Measurements from ENCODE around the gene FERMT1.
"Not testable (repeated sequence)": the region's sequence is repeated elsewhere in the genome, so short reads cannot be mapped to it uniquely, and the experiment has no call there.

Gene FERMT1

GRCh38 chr20:6066582-6066981 is 56.2 kb downstream of the FERMT1 start:
- DNase-seq = no peak

DNA sequence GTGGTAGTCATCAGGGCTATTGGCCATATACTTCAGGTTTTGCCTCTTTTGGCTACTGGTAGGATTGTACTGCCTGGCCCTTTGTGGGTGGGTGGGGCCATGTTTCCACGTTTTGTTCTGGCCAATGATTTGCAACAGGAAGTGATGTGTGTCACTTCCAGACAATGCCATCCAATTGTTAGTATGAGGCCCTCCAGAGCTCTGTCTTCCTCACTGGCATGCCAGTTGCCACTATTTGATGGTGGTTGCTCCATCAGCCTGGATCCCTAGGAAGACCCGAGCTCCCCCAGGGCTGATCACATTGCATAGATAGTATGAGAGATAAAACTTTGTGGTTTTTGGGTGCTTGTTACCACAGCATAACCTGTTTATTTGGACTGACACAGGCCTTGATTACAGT is 61.3 kb downstream of the FERMT1 start:
- no peak for DNase-seq

GRCh38 chr20:6060213-6060612 is 62.6 kb downstream of the FERMT1 start:
- no peak for DNase-seq

- DNase-seq = no peak
These were observed 64.0 kb downstream of the FERMT1 start for GRCh38 chr20:6058684-6059295.

DNA sequence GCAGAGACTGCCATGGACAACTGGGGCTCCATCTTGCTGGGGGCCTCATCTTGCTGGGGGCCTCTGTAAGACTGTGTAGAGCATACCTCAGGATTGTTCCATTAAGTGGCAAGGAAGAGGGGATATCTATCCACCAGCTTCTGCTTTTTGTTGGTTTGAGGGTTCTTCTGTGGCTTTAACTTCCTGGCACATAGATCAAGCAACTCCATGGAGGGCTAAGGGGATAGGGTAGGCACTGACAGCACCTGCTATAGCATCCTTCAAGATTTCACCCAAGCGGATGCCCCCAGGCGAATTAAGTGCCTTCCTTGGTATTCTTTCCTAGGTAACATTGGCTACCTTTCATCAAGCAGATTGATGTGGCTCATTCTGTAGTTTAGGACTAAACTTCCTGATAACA is 65.1 kb downstream of the FERMT1 start:
- no peak for DNase-seq

DNA sequence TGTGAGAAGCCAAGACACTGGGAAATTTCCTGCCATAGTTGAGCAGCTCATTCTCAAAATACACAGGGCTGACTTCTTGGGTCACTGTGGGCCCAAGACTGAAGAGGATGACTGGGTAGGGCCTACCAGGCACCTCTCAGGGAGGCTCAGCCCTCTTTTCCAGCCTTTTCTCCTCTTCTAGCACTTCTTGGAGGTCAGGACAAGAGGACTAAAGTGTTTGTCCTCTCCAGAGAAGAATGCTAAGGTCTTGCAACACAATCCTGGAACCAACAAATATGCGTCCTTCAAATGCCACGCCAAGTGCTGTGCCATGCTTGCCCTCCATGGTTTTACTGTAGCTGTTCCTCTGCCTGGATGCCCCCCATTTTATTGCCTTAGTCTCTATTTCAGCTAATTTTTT is 65.7 kb downstream of the FERMT1 start:
- DNase-seq = no peak

DNA sequence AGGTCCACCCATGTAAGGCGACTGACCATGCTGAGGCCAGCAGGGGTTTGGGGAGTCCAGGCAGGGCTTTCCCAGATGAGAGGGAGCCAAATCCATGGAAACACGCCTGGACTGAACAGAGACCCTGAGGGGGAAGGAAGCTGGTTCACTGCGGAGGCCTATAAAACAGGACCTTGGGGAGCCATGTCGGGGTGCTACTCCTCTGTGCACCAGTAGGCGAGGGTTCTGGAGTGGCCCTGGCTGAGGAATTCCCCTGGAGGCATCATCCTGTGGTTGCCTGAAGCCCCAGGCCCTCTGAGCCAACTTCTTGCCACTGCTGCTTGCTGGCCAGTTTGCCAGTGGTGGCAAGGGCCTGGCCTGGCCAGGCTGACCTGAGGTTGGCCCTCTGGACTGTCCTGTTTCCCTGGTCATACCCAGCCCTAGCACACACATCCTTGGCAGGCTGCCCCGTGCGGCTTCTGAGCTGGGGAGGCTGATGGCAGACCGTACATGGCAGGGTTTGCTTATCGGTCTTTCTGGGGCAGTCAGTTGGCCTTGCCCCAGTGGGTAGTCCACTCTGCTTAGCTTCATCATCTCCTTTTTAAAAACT is 66.8 kb downstream of the FERMT1 start:
- no peak for DNase-seq

DNA sequence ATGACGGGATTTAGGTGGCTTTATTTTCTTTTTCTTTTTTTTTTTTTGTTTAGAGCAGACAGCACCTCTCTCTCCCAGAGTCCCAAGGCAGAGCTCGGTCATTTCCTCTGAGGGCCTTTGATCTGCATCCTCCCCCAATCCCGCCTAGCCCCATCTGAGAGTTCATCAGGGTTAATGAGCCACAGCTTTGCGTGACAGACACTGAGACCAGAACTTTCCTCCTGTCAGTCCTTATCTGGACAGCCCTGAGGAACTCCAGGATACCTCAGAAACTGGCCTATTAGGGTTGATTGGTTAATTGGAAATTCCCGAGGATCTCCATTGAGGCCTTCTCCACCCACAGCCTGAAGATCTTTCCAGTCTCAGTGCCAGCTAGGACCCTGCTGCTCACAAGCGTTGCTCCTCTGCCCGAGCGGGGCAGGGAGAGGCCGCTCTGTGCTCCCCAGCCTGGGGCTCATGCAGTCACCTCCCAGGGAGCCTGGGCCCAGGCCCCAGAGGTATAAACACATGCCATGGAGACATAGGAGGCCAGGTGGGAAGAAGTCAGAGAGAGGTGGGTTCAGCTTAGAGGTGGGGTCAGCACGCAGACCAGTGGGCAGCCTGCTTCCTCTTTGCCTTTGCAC is 67.6 kb downstream of the FERMT1 start:
- DNase-seq = no peak

DNA sequence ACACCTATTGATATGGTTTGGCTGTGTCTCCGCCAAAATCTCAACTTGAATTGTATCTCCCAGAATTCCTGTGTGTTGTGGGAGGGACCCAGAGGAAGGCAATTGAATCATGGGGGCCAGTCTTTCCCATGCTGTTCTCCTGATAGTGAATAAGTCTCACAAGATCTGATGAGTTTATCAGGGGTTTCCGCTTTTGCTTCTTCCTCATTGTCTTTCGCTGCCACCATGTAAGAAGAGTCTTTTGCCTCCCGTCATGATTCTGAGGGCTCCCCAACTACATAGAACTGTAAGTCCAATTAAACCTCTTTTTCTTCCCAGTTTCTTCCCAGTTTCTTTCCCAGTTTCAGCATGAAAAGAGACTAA is 68.2 kb downstream of the FERMT1 start:
- DNase-seq = not testable (repeated sequence)

- DNase-seq = no peak
These were observed 68.8 kb downstream of the FERMT1 start, which contains the start of gene LRRN4 for GRCh38 chr20:6053776-6054688. Gene LRRN4 (minus strand): TSS chr20:6054060. CDS start chr20:6052799, 1,261 bp downstream.

- DNase-seq = no peak
These were observed 69.6 kb downstream of the FERMT1 start for GRCh38 chr20:6053064-6053775.

- DNase-seq = no peak
These were observed 71.3 kb downstream of the FERMT1 start for GRCh38 chr20:6051505-6051904.

DNA sequence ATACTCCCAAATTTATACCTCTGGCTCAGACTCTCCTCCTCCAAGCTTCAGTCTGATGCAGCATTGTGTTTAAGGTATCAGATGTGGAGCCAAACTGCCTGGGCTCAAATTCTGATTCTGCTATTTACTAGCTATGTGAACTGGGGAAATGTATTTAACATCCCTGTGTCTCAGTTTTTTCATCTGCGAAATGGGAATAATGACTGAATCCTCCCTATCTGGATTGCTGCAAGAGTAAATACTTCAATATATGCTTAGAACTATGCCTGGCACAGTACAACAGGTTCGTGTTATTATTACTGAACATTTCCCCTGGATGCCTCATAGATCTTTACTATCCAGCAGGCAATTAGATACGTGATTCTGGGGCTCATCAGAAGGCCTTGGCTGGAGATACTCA is 74.4 kb downstream of the FERMT1 start:
- DNase-seq = no peak

GRCh38 chr20:6046432-6046831 is 76.4 kb downstream of the FERMT1 start:
- no peak for DNase-seq

- no peak for DNase-seq
These were observed 77.3 kb downstream of the FERMT1 start for GRCh38 chr20:6045566-6045965.

GRCh38 chr20:6044115-6044514 is 78.7 kb downstream of the FERMT1 start:
- DNase-seq = no peak

GRCh38 chr20:6041808-6042265 is 81.0 kb downstream of the FERMT1 start:
- no peak for DNase-seq

- DNase-seq = no peak
These were observed 81.6 kb downstream of the FERMT1 start for GRCh38 chr20:6040958-6041807.

- DNase-seq = no peak
These were observed 82.3 kb downstream of the FERMT1 start for GRCh38 chr20:6040540-6040939.

- DNase-seq = no peak
These were observed 83.1 kb downstream of the FERMT1 start for GRCh38 chr20:6039766-6040165.

DNA sequence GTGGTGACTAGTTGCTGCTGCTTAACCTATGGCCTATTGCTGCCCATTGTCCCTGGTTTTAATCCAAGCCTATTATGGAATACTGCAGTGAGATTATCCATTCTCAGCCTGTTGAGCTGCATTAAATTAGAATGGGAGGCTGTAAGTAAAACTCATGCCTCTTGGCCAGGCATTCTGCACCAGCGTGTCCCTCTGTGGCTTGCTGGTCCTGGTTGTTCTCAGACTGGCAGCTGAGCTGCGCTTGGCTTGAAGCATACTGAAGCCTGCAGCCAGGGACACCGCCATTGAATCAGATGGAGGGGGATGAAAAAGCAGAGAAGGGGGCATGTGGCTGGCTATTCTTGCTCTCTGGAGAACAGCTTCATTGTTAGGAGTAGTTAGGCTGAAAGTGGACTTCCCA is 84.6 kb downstream of the FERMT1 start:
- no peak for DNase-seq

DNA sequence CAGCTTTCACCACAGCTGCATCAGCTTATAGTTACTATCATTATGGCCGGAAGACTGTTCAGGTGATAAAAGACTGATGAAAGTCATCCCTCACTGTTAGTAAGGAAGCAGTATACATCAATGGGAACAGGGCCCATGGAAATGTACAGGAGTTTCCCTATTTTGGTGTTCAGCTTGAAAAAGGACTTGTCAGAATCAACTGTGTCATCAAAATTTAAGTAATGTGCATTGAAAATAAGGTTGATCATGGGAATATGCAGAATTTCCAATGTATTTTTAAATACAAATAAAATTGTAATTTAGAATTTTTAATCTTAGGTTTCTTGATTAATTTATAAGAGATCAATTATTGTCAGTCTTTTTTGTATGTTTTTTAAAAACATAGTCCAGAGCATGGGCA is 85.7 kb downstream of the FERMT1 start:
- DNase-seq = no peak

Data from NCI-H1048 (cell line).